Measurements from ENCODE around the gene CFAP119. TPM values are rescaled to one million over a fixed set of nuclear protein-coding genes. Genes with fewer than 3 reads are reported as not detected.

Gene CFAP119
- total and polyA plus RNA-seq, 10 of the 15 experiments (the other 5 are each of a cell fraction or from before 2014, with no cell fraction given) = 2.2 to 9.4 (median 4.3) TPM

DNA sequence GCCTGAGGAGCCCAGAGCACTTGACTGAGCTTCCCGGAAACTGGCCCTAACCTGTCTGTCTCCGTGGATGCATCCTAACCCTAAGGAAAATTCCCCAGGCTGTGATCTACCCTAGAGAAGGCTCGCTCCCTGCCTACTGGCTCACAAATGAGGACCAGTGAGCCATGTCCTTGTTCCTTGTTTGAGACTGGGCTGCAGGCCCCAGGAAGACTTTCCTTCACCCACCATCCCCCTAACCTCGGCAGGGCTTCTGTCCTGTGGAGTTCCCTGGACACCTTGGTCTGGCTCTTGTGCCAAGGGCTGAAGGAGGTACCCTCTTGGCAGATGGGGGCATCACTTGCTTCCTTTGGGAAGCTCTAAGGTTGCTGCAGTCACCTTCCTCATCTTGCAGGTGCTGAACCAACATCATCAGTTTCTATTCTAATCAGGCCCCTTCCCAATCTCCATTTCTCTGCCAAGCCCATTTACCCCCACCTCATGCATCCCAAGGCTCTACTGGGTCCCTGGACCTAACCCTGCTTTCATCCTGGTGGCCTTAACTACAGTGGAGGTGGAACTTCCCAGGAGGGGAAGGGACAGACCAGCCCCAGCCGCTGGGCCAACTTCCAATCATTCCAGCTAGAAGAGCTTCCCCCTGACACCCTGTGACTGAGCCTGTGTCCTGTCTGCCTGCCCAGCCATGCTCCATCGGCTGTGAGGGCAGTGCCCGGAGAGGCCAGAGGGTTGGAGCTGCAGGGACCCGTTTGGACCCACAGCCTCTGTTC is 12.7 kb upstream of the CFAP119 start:
- BruUV-seq (replicated peaks) = no TSS peak

More for the DNA sequence above, 12.7 kb upstream of the CFAP119 start:
- TF ChIP-seq TAF1 (IDR thresholded peaks at IDR 0.05; ENCODE audit: borderline replicate concordance, low read depth, low read length) = no peak
- no peak for TF ChIP-seq ZNF24 (IDR thresholded peaks at IDR 0.05)
- no peak for TF ChIP-seq E4F1 (IDR thresholded peaks at IDR 0.05; ENCODE audit: borderline replicate concordance, partially characterized antibody)
- no peak for TF ChIP-seq STAT1 (conservative IDR thresholded peaks at IDR 0.05)
- no peak for TF ChIP-seq IRF5 (IDR thresholded peaks at IDR 0.05; ENCODE audit: borderline replicate concordance)
- TF ChIP-seq TBL1XR1 (IDR thresholded peaks at IDR 0.05; ENCODE audit: low read depth, low read length) = no peak
- no peak for TF ChIP-seq BHLHE40 (IDR thresholded peaks at IDR 0.05; ENCODE audit: borderline replicate concordance in 1 of 2, low read depth in 2 of 2, low read length in 1 of 2)
- TF ChIP-seq SIN3A (IDR thresholded peaks at IDR 0.05; ENCODE audit: low read depth, low read length) = no peak
- TF ChIP-seq WRNIP1 (IDR thresholded peaks at IDR 0.05; ENCODE audit: borderline replicate concordance, low read depth, low read length) = no peak
- TF ChIP-seq MXI1 (IDR thresholded peaks at IDR 0.05; ENCODE audit: low read depth, low read length) = no peak
- no peak for TF ChIP-seq HDAC2 (IDR thresholded peaks at IDR 0.05)
- TF ChIP-seq CREB1 (IDR thresholded peaks at IDR 0.05; ENCODE audit: low read depth) = no peak
- TF ChIP-seq SP1 (IDR thresholded peaks at IDR 0.05; ENCODE audit: low read depth, low read length) = no peak
- no peaks in the 10 kb centered on the region for H3K27me3 ChIP-seq (replicated peaks in 1 of 2; ENCODE audit: control insufficient read depth in 2 of 2, insufficient read depth in 2 of 2, low read length in 1 of 2)
- FAIRE-seq (no peak), DNase-seq (ENCODE audit: low read depth, low spot score) (no peak), ATAC-seq (peak; percentile 2; the same call in 2 of the 3 replicates)
- 66% methylated on average over 8 of the region's 8 CpGs for WGBS (ENCODE audit: insufficient coverage, insufficient replicate concordance, low lambda C conversion rate, missing lambda C conversion rate)
- H3K4me1 ChIP-seq (ENCODE audit: control insufficient read depth, insufficient read depth, low read length) = no peaks in the 10 kb centered on the region
- SMC1A ChIA-PET (ENCODE audit: uncharacterized antibody, unreplicated experiment) = interaction anchor here (0.6 kb wide), 1 partner anchor 646 kb away, joined by 3 read pairs; no protein-coding TSS in a partner anchor
- H3K36me3 ChIP-seq (ENCODE audit: control insufficient read depth in 2 of 2, insufficient read depth in 2 of 2, low read length in 1 of 2) = peaks cover 7 to 13% of the 10 kb centered on the region in 2 experiments; a peak in 3 of 4 replicates
- H4K20me1 ChIP-seq (ENCODE audit: control insufficient read depth, insufficient read depth) = no peaks in the 10 kb centered on the region
- CTCF ChIA-PET = interaction anchor here (1.1 kb wide), 1 partner anchor 40 kb away, joined by 3 read pairs; no protein-coding TSS in a partner anchor
- H3K4me3 ChIP-seq = peak overlapping the region; percentile 78; the same call in 1 of the 2 replicates
- POLR2A ChIA-PET = interaction anchor here (0.5 to 1.9 kb wide), 7 partner anchors 12 to 365 kb away, joined by 3 to 7 read pairs (median 3); partner anchors contain the start of genes ORAI3 and PHKG2
- H3K4me2 ChIP-seq (ENCODE audit: control insufficient read depth, insufficient read depth) = peak overlapping the region; percentile 87; the same call in 1 of the 2 replicates
- no peaks in the 10 kb centered on the region for H3K9me3 ChIP-seq (replicated peaks; ENCODE audit: control insufficient read depth, insufficient read depth, low read length)
- RAD21 ChIA-PET (ENCODE audit: unreplicated experiment) = interaction anchor here (1.3 kb wide), 1 partner anchor 70 kb away, joined by 3 read pairs; no protein-coding TSS in a partner anchor
- H3K27ac ChIP-seq (ENCODE audit: control insufficient read depth, insufficient read depth) = no peak overlapping the region
- peaks cover 2% of the 10 kb centered on the region; the same call in 1 of the 2 replicates for H3K79me2 ChIP-seq (ENCODE audit: control insufficient read depth, insufficient read depth, low read length)
- intact Hi-C loops (cut with micrococcal nuclease; ENCODE audit: unreplicated experiment) (loop anchor here (2.0 kb wide), 1 partner anchor 148 kb away; the partner anchor contains the start of gene FBXL19), in situ Hi-C loops (cut with MboI) (loop anchor here (25.0 kb wide), 1 partner anchor 1113 kb away; no protein-coding TSS in a partner anchor)
- no peak overlapping the region for H2AFZ ChIP-seq (ENCODE audit: control insufficient read depth, low read depth, low read length)
- no peak overlapping the region for H3K9ac ChIP-seq (ENCODE audit: control insufficient read depth, insufficient read depth, low read length)

Measured in GM12878 (cell line).